SU-DHL-6 (cell line): ENCODE results near the gene SNU13.

ENCODE experiments used
- CTCF ChIP-seq: fragments of 200-600 bp; sonication (generic); IDR thresholded peaks from one replicate; pipeline ENCODE4 v1.5.1; 2017; ENCODE audit warnings: antibody characterized with exemption, mild to moderate bottlenecking, low read length, moderate library complexity; ENCODE audit not compliant: insufficient read depth, poor library complexity, severe bottlenecking
- EZH2phosphoT487 ChIP-seq: fragments of 200-600 bp; sonication (generic), shearing (Covaris generic); conservative IDR thresholded peaks from 2 replicates; pipeline ENCODE4 v1.6.1; 2018; ENCODE audit warnings: mild to moderate bottlenecking, antibody characterized with exemption, low read length, moderate library complexity, mixed read lengths

DNA sequence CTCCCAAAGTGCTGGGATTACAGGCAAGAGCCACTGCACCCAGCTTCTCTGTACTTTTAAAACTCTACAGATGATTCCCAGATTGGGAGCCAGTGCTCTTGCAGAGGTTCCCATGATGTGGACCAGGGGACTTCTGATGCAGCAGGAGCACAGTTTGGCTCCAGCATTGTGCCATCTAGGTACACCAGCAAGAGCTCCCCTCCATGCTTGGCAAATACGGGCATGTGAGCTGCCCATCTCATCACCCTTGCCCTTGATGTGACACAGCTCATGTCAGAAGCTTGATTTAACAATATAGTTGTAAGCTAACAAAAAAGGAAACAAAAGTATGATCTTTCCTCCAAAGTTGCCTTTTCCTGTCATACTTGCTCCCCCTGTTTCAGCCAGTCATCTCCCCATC lies 28.7 kb downstream of the SNU13 start:
- TF ChIP-seq CTCF (no peak), EZH2phosphoT487 (no peak)
